ENCODE data around the gene ESYT2.

ESYT2 gene

GRCh38 chr7:158774952-158775351 is 54.4 kb downstream of the ESYT2 start:
- peaks cover 5% of the 10 kb centered on the region; the same call in 1 of the 2 replicates for H3K36me3 ChIP-seq (ENCODE audit: insufficient read depth, low read depth, low read length)

GRCh38 chr7:158772916-158773315 is 56.4 kb downstream of the ESYT2 start:
- H3K27ac ChIP-seq (ENCODE audit: low read length) = no peak overlapping the region
- H3K4me3 ChIP-seq (ENCODE audit: low read length) = no peak overlapping the region
- H3K4me1 ChIP-seq (ENCODE audit: insufficient read depth, low read length) = no peaks in the 10 kb centered on the region
- peaks cover 4% of the 10 kb centered on the region; the same call in 1 of the 2 replicates for H3K36me3 ChIP-seq (ENCODE audit: insufficient read depth, low read depth, low read length)
- no peaks in the 10 kb centered on the region for H3K9me3 ChIP-seq (ENCODE audit: insufficient read depth, low read depth, low read length)
- no peaks in the 10 kb centered on the region for H3K27me3 ChIP-seq (ENCODE audit: insufficient read depth, low read length)
- H3K9ac ChIP-seq (ENCODE audit: low read depth, low read length) = no peak overlapping the region

More at GRCh38 chr7:158774952-158775351, 54.4 kb downstream of the ESYT2 start:
- H3K4me1 ChIP-seq (ENCODE audit: insufficient read depth, low read length) = no peaks in the 10 kb centered on the region
- H3K9ac ChIP-seq (ENCODE audit: low read depth, low read length) = no peak overlapping the region
- no peaks in the 10 kb centered on the region for H3K9me3 ChIP-seq (ENCODE audit: insufficient read depth, low read depth, low read length)
- no peaks in the 10 kb centered on the region for H3K27me3 ChIP-seq (ENCODE audit: insufficient read depth, low read length)
- no peak overlapping the region for H3K4me3 ChIP-seq (ENCODE audit: low read length)
- no peak overlapping the region for H3K27ac ChIP-seq (ENCODE audit: low read length)

- no peak overlapping the region for H3K27ac ChIP-seq (ENCODE audit: low read length)
- H3K36me3 ChIP-seq (ENCODE audit: insufficient read depth, low read depth, low read length) = peaks cover 10% of the 10 kb centered on the region; the same call in 1 of the 2 replicates
- H3K9me3 ChIP-seq (ENCODE audit: insufficient read depth, low read depth, low read length) = no peaks in the 10 kb centered on the region
- H3K4me3 ChIP-seq (ENCODE audit: low read length) = no peak overlapping the region
- no peaks in the 10 kb centered on the region for H3K4me1 ChIP-seq (ENCODE audit: insufficient read depth, low read length)
- H3K9ac ChIP-seq (ENCODE audit: low read depth, low read length) = no peak overlapping the region
- no peaks in the 10 kb centered on the region for H3K27me3 ChIP-seq (ENCODE audit: insufficient read depth, low read length)
Measured at GRCh38 chr7:158771213-158771834, 58.0 kb downstream of the ESYT2 start.

DNA sequence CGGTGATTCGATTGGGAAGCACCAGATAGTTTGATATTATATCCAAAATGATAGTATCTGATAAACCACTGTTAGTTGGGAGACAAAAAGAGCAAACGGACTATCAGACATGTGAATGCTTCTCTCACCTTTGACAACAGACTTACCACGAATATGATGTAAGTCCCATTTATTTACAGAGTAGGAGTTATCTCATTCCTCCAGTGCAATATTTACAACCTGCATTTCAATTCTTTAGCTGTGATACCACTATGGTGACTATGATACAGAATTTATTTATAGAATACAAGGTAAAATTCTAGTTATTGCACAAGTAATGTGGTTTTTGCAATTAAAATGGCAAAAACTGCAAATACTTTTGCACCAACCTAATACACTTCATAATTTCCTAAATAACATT is 61.6 kb downstream of the ESYT2 start:
- Histone ChIP-seq H3K4me3 (ENCODE audit: low read length) (no peak overlapping the region), H3K36me3 (ENCODE audit: insufficient read depth, low read depth, low read length) (peaks cover 20% of the 10 kb centered on the region; the same call in 1 of the 2 replicates), H3K4me1 (ENCODE audit: insufficient read depth, low read length) (no peaks in the 10 kb centered on the region), H3K27me3 (ENCODE audit: insufficient read depth, low read length) (no peaks in the 10 kb centered on the region), H3K27ac (ENCODE audit: low read length) (no peak overlapping the region), H3K9ac (ENCODE audit: low read depth, low read length) (no peak overlapping the region), H3K9me3 (ENCODE audit: insufficient read depth, low read depth, low read length) (no peaks in the 10 kb centered on the region)

- H3K27ac ChIP-seq (ENCODE audit: low read length) = no peak overlapping the region
Measured at GRCh38 chr7:158766570-158767281, 62.6 kb downstream of the ESYT2 start.

DNA sequence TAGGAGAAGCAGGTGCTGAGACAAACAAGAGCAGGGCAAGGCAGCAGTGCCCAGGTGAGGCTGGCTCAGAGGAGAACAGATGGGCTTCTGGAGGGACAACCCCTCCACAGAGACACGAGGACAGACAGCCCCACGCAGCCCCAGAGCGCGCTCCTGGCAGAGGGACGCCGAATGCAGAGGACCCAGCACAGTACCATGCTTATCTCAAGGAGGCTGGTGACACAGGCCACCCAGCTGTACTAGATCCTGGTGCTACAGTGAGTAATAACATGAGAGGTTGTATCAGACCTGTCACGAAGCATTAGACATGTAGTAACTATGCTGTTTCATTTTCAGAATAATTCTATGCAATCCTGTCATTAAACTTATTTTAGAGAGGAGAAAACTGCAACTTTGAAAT is 64.3 kb downstream of the ESYT2 start:
- H3K27me3 ChIP-seq (ENCODE audit: insufficient read depth, low read length) = no peaks in the 10 kb centered on the region
- H3K27ac ChIP-seq (ENCODE audit: low read length) = no peak overlapping the region
- no peak overlapping the region for H3K4me3 ChIP-seq (ENCODE audit: low read length)
- H3K9me3 ChIP-seq (ENCODE audit: insufficient read depth, low read depth, low read length) = no peaks in the 10 kb centered on the region
- H3K36me3 ChIP-seq (ENCODE audit: insufficient read depth, low read depth, low read length) = peaks cover 29% of the 10 kb centered on the region
- H3K9ac ChIP-seq (ENCODE audit: low read depth, low read length) = no peak overlapping the region
- H3K4me1 ChIP-seq (ENCODE audit: insufficient read depth, low read length) = no peaks in the 10 kb centered on the region

More at GRCh38 chr7:158766570-158767281, 62.6 kb downstream of the ESYT2 start:
- no peak overlapping the region for H3K4me3 ChIP-seq (ENCODE audit: low read length)
- no peaks in the 10 kb centered on the region for H3K9me3 ChIP-seq (ENCODE audit: insufficient read depth, low read depth, low read length)
- no peaks in the 10 kb centered on the region for H3K4me1 ChIP-seq (ENCODE audit: insufficient read depth, low read length)
- peaks cover 20% of the 10 kb centered on the region; the same call in 1 of the 2 replicates for H3K36me3 ChIP-seq (ENCODE audit: insufficient read depth, low read depth, low read length)
- no peaks in the 10 kb centered on the region for H3K27me3 ChIP-seq (ENCODE audit: insufficient read depth, low read length)
- H3K9ac ChIP-seq (ENCODE audit: low read depth, low read length) = no peak overlapping the region

DNA sequence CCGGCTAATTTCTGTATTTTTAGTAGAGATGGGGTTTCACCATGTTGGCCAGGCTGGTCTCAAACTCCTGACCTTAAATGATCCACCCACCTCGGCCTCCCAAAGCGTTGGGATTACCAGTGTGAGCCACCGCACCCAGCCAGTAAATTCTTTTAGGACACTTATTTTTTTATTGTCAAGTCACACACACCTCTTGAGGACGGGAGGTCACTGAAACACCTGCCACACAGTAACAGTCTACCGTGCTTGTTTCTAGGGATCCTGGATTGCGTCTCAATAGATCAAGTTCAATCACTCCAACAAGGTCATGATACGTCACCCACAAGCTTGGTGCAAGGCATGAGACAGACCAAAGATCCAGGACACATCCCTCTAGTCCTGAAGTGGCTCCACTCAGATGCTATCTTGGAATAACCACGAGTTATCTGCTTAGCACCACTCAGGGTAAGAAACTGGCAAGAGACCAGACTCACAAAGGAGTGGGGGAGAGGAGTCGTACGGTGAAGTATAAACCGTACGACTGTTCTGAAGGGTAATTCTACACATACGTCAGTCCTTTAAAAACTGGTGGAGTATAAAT is 65.8 kb downstream of the ESYT2 start:
- peaks cover 43% of the 10 kb centered on the region for H3K36me3 ChIP-seq (ENCODE audit: insufficient read depth, low read depth, low read length)
- H3K9me3 ChIP-seq (ENCODE audit: insufficient read depth, low read depth, low read length) = no peaks in the 10 kb centered on the region
- H3K4me1 ChIP-seq (ENCODE audit: insufficient read depth, low read length) = no peaks in the 10 kb centered on the region
- H3K27me3 ChIP-seq (ENCODE audit: insufficient read depth, low read length) = no peaks in the 10 kb centered on the region
- H3K4me3 ChIP-seq (ENCODE audit: low read length) = no peak overlapping the region
- H3K27ac ChIP-seq (ENCODE audit: low read length) = no peak overlapping the region
- H3K9ac ChIP-seq (ENCODE audit: low read depth, low read length) = no peak overlapping the region

GRCh38 chr7:158761945-158762344 is 67.4 kb downstream of the ESYT2 start:
- H3K9me3 ChIP-seq (ENCODE audit: insufficient read depth, low read depth, low read length) = no peaks in the 10 kb centered on the region
- H3K36me3 ChIP-seq (ENCODE audit: insufficient read depth, low read depth, low read length) = peaks cover 55% of the 10 kb centered on the region
- H3K27me3 ChIP-seq (ENCODE audit: insufficient read depth, low read length) = no peaks in the 10 kb centered on the region
- H3K4me1 ChIP-seq (ENCODE audit: insufficient read depth, low read length) = no peaks in the 10 kb centered on the region
- no peak overlapping the region for H3K9ac ChIP-seq (ENCODE audit: low read depth, low read length)
- no peak overlapping the region for H3K4me3 ChIP-seq (ENCODE audit: low read length)
- no peak overlapping the region for H3K27ac ChIP-seq (ENCODE audit: low read length)

GRCh38 chr7:158760936-158761335 is 68.4 kb downstream of the ESYT2 start:
- peaks cover 52% of the 10 kb centered on the region for H3K36me3 ChIP-seq (ENCODE audit: insufficient read depth, low read depth, low read length)
- H3K27ac ChIP-seq (ENCODE audit: low read length) = no peak overlapping the region
- no peaks in the 10 kb centered on the region for H3K4me1 ChIP-seq (ENCODE audit: insufficient read depth, low read length)

DNA sequence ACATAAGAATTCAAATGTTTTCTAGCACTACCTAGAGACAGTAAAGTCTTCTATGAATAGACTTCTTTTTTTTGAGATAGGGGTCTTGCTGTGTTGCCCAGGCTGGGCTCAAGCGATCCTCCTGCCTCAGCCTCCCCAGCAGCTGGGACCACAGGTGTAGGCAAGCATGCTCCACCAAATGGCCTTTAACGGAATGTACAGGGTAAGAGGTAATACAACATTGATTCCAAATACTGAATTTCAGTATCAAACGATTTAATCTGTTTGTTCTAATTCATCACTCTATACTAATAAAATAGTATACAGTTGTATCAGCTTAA is 68.9 kb downstream of the ESYT2 start:
- Histone ChIP-seq H3K36me3 (ENCODE audit: insufficient read depth, low read depth, low read length) (peaks cover 54% of the 10 kb centered on the region), H3K27me3 (ENCODE audit: insufficient read depth, low read length) (no peaks in the 10 kb centered on the region), H3K4me3 (ENCODE audit: low read length) (no peak overlapping the region), H3K9me3 (ENCODE audit: insufficient read depth, low read depth, low read length) (no peaks in the 10 kb centered on the region), H3K4me1 (ENCODE audit: insufficient read depth, low read length) (no peaks in the 10 kb centered on the region), H3K27ac (ENCODE audit: low read length) (no peak overlapping the region), H3K9ac (ENCODE audit: low read depth, low read length) (no peak overlapping the region)

More at GRCh38 chr7:158760936-158761335, 68.4 kb downstream of the ESYT2 start:
- H3K4me3 ChIP-seq (ENCODE audit: low read length) = no peak overlapping the region
- H3K9ac ChIP-seq (ENCODE audit: low read depth, low read length) = no peak overlapping the region
- no peaks in the 10 kb centered on the region for H3K27me3 ChIP-seq (ENCODE audit: insufficient read depth, low read length)
- no peaks in the 10 kb centered on the region for H3K9me3 ChIP-seq (ENCODE audit: insufficient read depth, low read depth, low read length)

- H3K9me3 ChIP-seq (ENCODE audit: insufficient read depth, low read depth, low read length) = no peaks in the 10 kb centered on the region
- no peak overlapping the region for H3K4me3 ChIP-seq (ENCODE audit: low read length)
- H3K9ac ChIP-seq (ENCODE audit: low read depth, low read length) = no peak overlapping the region
- no peaks in the 10 kb centered on the region for H3K27me3 ChIP-seq (ENCODE audit: insufficient read depth, low read length)
- no peaks in the 10 kb centered on the region for H3K4me1 ChIP-seq (ENCODE audit: insufficient read depth, low read length)
- no peak overlapping the region for H3K27ac ChIP-seq (ENCODE audit: low read length)
- H3K36me3 ChIP-seq (ENCODE audit: insufficient read depth, low read depth, low read length) = peaks cover 58% of the 10 kb centered on the region
Measured at GRCh38 chr7:158759749-158760444, 69.4 kb downstream of the ESYT2 start.
